ENCODE data around the gene FOXB2.

DNA sequence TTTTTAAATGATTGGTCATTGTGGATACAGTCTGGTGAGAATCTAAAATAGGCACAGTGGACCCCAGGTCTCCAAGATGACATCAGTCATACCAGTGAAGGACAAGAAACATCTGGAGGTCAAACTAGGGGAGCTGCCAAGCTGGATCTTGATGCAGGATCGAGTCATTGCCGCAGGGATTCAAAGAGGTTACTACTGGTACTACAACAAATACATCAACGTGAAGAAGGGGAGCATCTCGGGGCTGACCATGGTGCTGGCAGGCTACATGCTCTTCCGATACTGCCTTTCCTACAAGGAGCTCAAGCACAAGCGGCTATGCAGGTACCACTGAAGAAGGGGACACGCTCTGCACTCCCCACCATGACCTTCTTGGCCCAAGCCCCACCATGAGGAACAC, 20.9 kb downstream of the FOXB2 start:
- TF ChIP-seq, protein P1, sequence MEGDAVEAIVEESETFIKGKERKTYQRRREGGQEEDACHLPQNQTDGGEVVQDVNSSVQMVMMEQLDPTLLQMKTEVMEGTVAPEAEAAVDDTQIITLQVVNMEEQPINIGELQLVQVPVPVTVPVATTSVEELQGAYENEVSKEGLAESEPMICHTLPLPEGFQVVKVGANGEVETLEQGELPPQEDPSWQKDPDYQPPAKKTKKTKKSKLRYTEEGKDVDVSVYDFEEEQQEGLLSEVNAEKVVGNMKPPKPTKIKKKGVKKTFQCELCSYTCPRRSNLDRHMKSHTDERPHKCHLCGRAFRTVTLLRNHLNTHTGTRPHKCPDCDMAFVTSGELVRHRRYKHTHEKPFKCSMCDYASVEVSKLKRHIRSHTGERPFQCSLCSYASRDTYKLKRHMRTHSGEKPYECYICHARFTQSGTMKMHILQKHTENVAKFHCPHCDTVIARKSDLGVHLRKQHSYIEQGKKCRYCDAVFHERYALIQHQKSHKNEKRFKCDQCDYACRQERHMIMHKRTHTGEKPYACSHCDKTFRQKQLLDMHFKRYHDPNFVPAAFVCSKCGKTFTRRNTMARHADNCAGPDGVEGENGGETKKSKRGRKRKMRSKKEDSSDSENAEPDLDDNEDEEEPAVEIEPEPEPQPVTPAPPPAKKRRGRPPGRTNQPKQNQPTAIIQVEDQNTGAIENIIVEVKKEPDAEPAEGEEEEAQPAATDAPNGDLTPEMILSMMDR (IDR thresholded peaks at IDR 0.05), result no peak
- TF ChIP-seq POLR2A (IDR thresholded peaks at IDR 0.05), result no peak
